HTR-8/SVneo (cell line): ENCODE data around the gene NACC2.
"Not testable (repeated sequence)": the region's sequence is repeated elsewhere in the genome, so short reads cannot be mapped to it uniquely, and the experiment has no call there.

Experiments used
- DNase-seq: peaks from one replicate; pipeline ENCODE4 v3.0.0; 2011; ENCODE audit warnings: low spot score, mixed read lengths; ENCODE audit not compliant: insufficient read length
- FAIRE-seq: peaks from 2 replicates; lab custom pipeline; 2011; peaks lifted over from hg19 to GRCh38; lab: Jason Lieb, UNC

Gene NACC2

DNA sequence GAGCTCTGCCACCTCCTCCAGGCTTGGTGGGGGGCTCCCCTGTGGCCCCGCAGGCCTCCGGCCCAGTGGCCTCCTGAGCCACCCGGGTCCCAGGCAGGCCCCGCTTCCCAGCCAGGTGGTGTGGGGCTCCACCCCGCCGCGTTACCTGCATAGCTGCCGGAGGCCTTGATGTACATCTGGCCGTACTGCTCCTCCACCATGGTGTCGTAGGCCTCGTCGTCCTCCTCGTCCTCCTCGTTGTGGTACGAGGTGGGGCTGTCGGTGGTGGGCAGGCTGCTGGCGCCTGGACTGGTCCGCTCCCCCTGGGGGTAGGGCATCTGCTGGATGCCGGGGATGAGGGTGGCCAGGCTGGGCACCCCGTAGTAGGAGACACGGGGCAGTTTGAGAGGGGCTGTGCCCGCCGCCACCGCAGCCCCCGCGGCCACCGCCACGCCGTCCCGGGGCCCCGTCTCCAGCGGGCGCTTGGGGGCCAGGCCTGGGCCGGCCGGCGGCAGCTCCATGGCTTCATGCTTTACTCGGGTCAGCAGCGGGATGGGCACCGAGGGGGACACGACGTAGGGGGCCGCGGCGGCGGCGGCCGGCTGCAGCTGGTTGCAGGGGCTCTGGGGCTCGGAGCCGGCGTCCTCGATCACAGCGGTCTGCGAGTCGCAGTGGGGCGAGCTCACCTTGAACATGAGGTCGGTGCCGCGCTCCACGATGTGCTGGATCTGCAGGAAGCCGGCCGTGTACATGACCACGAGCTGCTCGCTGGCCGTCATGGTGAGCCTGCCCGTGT is 45.4 kb downstream of the NACC2 start:
- no peak for FAIRE-seq
- no peak for DNase-seq

- FAIRE-seq, result no peak
- DNase-seq, result no peak
Measured at GRCh38 chr9:136048560-136049411, 46.3 kb downstream of the NACC2 start.

- FAIRE-seq, result no peak
- DNase-seq, result no peak
Measured at GRCh38 chr9:136047775-136048559, 47.1 kb downstream of the NACC2 start.

- no peak for DNase-seq
- no peak for FAIRE-seq
Measured at GRCh38 chr9:136047076-136047774, 47.9 kb downstream of the NACC2 start.

- FAIRE-seq, result no peak
- DNase-seq, result no peak
Measured at GRCh38 chr9:136046554-136046920, 48.6 kb downstream of the NACC2 start.

DNA sequence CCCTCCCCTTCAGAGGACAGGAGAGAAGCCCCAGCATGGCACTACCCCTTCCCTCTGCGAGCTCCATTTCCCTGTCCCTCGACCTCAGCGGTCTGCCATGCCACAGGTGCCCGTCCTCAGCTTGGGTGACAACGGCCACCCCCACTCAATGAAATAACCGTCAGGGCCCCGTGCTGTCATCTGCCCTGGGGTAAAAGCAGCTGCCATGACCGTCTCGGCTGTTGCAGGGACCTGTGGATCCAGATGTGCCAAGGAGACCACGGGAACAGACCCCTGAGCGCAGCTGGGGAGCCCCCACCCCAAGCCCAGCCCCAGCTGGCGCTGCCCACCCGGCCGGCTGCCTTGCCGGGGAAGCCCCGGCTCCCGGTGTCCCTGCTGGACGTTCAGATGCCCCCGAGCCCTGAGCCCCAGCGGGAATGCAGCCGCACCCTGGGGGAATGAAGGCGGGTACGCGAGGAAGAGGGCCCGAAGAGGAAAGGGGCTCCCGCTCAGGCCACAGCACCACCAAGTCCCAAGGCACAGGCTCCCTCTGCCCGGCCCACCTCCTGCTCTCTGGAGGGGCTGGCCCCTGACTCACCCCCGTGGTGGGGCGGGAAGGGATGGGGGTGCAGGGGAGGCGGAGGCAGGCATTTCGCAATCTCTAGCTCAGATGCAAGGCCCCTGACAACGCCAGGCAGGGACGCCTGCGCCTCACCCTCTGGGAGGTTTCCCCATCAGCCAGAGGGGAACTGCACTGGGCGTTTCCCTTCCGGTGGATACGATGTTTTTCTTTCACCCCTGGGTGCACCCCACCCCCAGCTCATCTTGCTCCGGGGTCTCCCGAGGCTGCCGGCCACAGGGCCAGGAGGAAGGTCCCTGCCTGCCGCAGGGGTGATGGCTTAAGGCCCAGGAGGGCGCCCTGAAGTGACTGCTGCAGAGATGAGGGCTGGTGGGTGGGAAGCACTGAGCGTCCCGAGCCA is 49.2 kb downstream of the NACC2 start:
- FAIRE-seq (no peak), DNase-seq (no peak)

DNA sequence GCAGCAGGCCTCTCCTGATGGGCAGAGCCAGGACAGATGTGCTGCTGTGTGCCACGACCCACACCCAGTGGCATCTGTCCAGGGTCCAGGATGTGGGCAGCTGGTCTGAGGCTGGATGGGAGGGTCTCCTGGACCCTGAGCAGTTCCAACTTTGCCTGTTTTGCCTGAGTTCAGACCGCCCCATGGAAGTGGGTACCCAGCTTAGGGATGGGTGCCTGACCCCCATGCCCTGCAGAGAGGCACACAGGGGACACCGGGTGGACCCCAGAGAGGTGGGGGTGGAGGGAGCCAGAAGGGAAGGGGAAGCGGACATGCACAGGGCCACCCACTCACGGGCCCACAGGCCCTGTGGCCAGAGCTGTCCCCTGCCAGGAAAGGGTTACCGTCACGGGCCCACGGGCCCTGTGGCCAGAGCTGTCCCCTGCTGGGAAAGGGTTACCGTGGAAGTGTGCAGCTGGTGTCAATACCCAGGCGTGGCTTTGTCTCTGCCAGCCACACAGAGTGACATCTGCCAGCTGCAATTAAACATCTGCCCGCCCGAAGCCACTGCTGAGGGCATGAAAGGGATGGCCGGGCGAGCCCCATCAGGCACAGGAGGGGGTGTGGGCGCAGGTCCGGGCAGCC is 50.0 kb downstream of the NACC2 start:
- FAIRE-seq (no peak), DNase-seq (no peak)

DNA sequence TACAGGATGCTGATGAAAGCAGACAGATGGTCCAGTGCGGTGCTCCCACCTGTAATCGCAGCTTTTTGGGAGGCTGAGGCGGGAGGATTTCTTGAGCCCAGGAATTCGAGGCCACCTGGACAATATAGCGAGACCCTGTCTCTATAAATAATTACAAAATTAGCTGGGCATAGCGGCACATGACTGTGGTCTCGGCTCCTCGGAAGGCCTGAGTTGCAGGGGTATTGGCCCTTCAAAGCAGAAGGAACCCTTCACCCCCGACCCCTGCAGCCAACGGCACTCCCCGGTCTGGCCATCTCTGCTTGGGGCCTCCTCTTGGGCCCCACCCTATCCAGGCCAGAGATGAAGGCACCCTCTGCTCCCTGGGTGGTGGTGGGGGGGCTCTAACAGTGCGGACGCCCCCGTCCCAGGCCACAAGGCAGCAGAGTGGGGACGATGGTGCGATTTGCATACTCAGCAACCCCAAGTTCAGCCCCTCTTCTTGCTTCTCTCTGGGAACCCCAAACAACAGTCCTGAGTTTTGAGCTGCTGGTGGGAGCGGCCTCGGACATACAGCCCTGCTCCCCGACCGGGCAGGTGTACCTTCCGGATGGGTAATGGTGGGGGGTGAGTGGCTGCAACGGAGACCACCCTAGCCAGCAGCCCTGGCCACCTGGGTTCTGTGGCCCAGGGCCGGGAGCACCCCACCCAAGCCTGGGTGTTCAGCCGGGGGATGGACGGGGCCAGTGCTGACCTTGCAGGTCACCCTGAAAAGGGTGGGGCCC is 50.7 kb downstream of the NACC2 start:
- FAIRE-seq (no peak), DNase-seq (no peak)

DNA sequence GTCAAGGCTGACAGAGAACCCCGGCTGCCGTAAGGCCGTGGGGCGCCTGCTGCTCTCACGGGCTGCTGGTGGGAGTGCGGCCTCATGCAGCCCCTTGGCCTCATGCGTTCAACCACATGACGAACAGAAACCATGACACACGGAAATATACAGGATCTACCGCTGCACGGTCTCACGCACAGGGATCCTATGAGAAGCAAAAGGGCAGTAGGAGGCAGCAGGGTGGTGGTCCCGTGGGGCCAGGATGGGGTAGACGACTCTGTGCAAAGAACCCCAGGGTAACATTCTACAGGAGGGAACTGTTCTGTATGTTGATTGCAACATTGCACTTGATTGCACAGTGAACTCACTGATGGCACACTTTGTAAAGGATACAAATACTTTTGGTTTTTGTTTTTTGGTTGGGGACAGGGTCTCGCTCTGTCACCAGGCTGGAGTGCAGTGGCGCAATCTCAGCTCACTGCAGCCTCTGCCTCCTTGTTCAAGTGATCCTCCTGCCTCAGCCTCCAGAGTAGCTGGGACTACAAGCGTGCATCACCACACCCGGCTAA is 51.6 kb downstream of the NACC2 start:
- FAIRE-seq, result no peak
- DNase-seq, result no peak

- no peak for DNase-seq
- FAIRE-seq, result peak; percentile 91
Measured at GRCh38 chr9:136042541-136042940, 52.5 kb downstream of the NACC2 start.

DNA sequence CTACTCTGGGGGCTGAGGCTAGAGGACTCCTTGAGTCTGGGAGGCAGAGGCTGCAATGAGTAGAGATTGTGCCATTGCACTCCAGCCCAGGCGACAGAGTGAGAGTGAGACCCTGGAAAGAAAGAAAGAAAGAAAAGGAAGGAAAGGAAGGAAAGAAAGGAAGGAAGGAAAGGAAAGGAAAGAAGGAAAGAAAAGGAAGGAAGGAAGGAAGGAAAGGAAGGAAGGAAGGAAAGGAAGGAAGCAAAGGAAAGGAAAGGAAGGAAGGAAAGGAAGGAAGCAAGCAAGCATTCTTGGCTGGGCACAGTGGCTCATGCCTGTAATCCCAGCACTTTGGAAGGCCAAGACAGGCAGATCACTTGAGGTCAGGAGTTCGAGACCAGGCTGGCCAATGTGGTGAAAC is 54.2 kb downstream of the NACC2 start:
- FAIRE-seq, DNase-seq: not testable (repeated sequence)

- DNase-seq (no peak), FAIRE-seq (no peak)
Measured at GRCh38 chr9:136039488-136039887, 55.6 kb downstream of the NACC2 start.

DNA sequence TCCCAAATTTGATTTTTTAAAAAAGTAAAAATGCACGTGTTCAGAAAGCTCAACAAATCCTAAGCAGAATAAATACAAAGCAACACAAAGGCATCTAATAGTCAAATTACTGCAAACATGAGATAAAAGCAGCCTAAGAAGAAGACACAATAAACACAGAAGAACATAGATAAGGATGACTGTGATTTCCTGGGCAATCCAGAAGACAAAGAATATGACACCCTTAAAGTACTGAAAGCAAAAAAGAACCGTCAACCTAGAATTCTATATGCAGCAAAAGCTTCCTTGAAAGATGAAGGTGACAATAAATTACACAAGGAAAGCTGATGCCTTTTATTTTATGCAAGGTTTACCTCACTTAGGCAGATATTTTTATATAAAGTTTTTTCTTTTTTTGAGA is 58.2 kb downstream of the NACC2 start:
- FAIRE-seq (no peak), DNase-seq (no peak)

DNA sequence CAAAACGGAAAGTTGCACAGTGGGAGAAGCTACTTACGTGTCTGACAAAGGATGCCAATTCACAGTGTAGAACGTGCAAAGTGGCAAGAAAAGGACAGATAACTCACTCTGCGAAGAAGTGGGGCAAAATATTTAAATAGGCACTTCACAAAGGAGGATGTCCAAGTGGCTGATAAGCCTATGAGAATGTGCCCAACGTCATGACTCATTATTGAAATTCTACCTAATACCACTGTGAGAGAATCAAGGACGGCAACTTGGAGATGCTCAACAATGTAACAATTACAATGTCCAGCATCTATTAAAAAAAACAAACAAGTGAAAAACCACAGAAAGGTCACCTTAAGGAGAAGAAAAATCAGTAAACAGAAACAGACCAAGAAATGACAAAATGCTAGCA is 59.0 kb downstream of the NACC2 start:
- DNase-seq (no peak), FAIRE-seq (no peak)

DNA sequence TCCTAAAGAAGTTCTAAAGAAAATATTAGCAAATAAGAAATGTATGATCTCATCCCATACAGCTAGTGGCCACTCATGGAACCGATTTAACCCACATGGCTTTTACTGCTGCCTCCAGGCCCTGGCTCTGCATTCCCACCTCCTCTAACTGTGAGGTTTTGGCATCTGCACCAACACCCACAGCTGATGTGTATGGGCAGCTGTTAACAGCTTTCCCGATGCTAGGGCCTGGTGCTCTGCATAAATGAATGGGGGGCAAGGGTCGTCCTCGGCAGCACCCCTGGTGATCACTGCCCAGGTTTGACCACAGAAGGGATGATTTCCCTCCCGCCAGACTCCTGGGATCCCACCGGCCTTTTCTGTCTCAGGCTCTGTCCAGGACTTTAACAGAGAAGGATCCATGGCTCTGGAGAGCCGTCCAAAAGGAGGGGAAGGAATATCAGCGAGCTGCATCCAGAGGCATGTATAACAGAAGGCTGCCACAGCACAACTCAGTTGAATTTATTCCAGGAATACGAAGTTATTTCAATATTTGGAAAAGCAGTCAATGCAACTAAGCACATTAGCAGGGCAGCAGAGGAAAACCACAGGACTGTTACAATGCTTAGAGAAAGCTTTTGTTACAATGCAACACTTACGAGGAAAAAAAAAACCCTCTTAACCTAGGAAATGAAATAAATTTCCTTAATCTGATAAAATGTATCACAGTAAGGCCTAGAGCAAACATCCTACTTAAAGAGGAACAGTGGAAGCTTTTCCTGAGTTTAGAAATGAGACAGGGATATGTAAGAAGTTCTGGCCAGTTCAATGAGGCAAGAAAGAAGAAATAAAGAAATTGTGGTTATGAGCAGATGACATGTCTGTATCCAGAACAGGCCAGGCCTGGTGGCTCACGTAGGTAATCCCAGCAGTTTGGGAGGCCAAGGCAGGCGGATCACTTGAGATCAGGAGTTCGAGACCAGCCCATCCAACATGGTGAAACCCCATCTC is 63.1 kb downstream of the NACC2 start:
- DNase-seq, result no peak
- FAIRE-seq, result no peak

- DNase-seq, result no peak
- no peak for FAIRE-seq
Measured at GRCh38 chr9:136031094-136031493, 64.0 kb downstream of the NACC2 start.
